ENCODE measurements around the gene CFAP100. TPM values are rescaled to one million over a fixed set of nuclear protein-coding genes. Genes with fewer than 3 reads are reported as not detected.
A peak's percentile ranks its signal among the peaks of the same experiment; 100 is the strongest.

CFAP100 gene
- total RNA-seq, 4 donors from 2014 or later = not detected

- no peaks in the 10 kb centered on the region for H3K27me3 ChIP-seq
- TF ChIP-seq EP300 (IDR thresholded peaks at IDR 0.05; ENCODE audit: low read depth) = no peak
- no peak for TF ChIP-seq POLR2A (IDR thresholded peaks at IDR 0.05)
- WGBS, 2 donors (ENCODE audit: low coverage in 1 of 2) = 90 to 100% methylated on average over 2 to 4 of the region's 4 CpGs
- in situ Hi-C loops (cut with MboI; ENCODE audit: low pct_ligation_motif_present in 1 of 4, low pct_unique_long_range_greater_than_20kb in 1 of 4, low sequenced_read_pairs in 3 of 4) = no loop called here
- no peak overlapping the region for H3K27ac ChIP-seq
- no peak overlapping the region for H3K4me3 ChIP-seq
- intact Hi-C loops (cut with DNase I; ENCODE audit: low total_unique reads) = no loop called here
- peaks cover 0 to 73% (median 35%) of the 10 kb centered on the region in 4 donors for H3K36me3 ChIP-seq
- no peaks in the 10 kb centered on the region for H3K4me1 ChIP-seq
- DNase-seq = no peak
- H3K9me3 ChIP-seq = no peaks in the 10 kb centered on the region
Measured at GRCh38 chr3:126464093-126464492, 69.4 kb downstream of the CFAP100 start.

GRCh38 chr3:126464494-126464893 is 69.8 kb downstream of the CFAP100 start:
- DNase-seq = no peak
- in situ Hi-C loops (cut with MboI; ENCODE audit: low pct_ligation_motif_present in 1 of 4, low pct_unique_long_range_greater_than_20kb in 1 of 4, low sequenced_read_pairs in 3 of 4) = no loop called here
- no peak overlapping the region for H3K27ac ChIP-seq
- no peak for TF ChIP-seq EP300 (IDR thresholded peaks at IDR 0.05; ENCODE audit: low read depth)
- WGBS, 2 donors (ENCODE audit: low coverage in 1 of 2) = 53 to 65% methylated on average over 3 to 4 of the region's 4 CpGs
- H3K4me3 ChIP-seq = no peak overlapping the region
- H3K4me1 ChIP-seq = no peaks in the 10 kb centered on the region
- H3K36me3 ChIP-seq = peaks cover 0 to 73% (median 35%) of the 10 kb centered on the region in 4 donors
- intact Hi-C loops (cut with DNase I; ENCODE audit: low total_unique reads) = no loop called here
- H3K9me3 ChIP-seq = no peaks in the 10 kb centered on the region
- H3K27me3 ChIP-seq = no peaks in the 10 kb centered on the region

- Histone ChIP-seq H3K4me3 (no peak overlapping the region), H3K27me3 (no peaks in the 10 kb centered on the region), H3K4me1 (no peaks in the 10 kb centered on the region), H3K36me3 (peaks cover 0 to 73% (median 35%) of the 10 kb centered on the region in 4 donors), H3K27ac (no peak overlapping the region), H3K9me3 (no peaks in the 10 kb centered on the region)
- intact Hi-C loops (cut with DNase I; ENCODE audit: low total_unique reads) (no loop called here), in situ Hi-C loops (cut with MboI; ENCODE audit: low pct_ligation_motif_present in 1 of 4, low pct_unique_long_range_greater_than_20kb in 1 of 4, low sequenced_read_pairs in 3 of 4) (no loop called here)
- WGBS, 2 donors (ENCODE audit: low coverage in 1 of 2) = 89% methylated on average over 11 of the region's 11 CpGs; no CpG with 5 or more reads in 1 of the 2 donors
- DNase-seq = no peak
- TF ChIP-seq EP300 (IDR thresholded peaks at IDR 0.05; ENCODE audit: low read depth) (no peak), POLR2A (IDR thresholded peaks at IDR 0.05) (no peak), POLR2AphosphoS5 (IDR thresholded peaks at IDR 0.05) (no peak), CTCF (IDR thresholded peaks at IDR 0.05) (no peak)
Measured at GRCh38 chr3:126464997-126465396, 70.3 kb downstream of the CFAP100 start.

GRCh38 chr3:126465928-126466544 is 71.3 kb downstream of the CFAP100 start:
- peak; percentile 32 for DNase-seq
- peaks cover 0 to 73% (median 34%) of the 10 kb centered on the region in 4 donors for H3K36me3 ChIP-seq
- H3K4me3 ChIP-seq = no peak overlapping the region
- H3K27me3 ChIP-seq = no peaks in the 10 kb centered on the region
- peaks cover 0 to under 1% (median 0%) of the 10 kb centered on the region in 4 donors for H3K4me1 ChIP-seq
- TF ChIP-seq EP300 (IDR thresholded peaks at IDR 0.05; ENCODE audit: low read depth) = no peak
- no peak for TF ChIP-seq POLR2A (IDR thresholded peaks at IDR 0.05)
- no peak for TF ChIP-seq CTCF (IDR thresholded peaks at IDR 0.05)
- TF ChIP-seq POLR2AphosphoS5 (IDR thresholded peaks at IDR 0.05) = no peak
- 84 to 89% methylated on average over 7 to 16 of the region's 16 CpGs for WGBS, 2 donors (ENCODE audit: low coverage in 1 of 2)
- no peaks in the 10 kb centered on the region for H3K9me3 ChIP-seq
- intact Hi-C loops (cut with DNase I; ENCODE audit: low total_unique reads) (loop anchor here (2.0 kb wide), 1 partner anchor 79 kb away; no protein-coding TSS in a partner anchor), in situ Hi-C loops (cut with MboI; ENCODE audit: low pct_ligation_motif_present in 1 of 4, low pct_unique_long_range_greater_than_20kb in 1 of 4, low sequenced_read_pairs in 3 of 4) (no loop called here)
- H3K27ac ChIP-seq = no peak overlapping the region

GRCh38 chr3:126466886-126467610 is 72.3 kb downstream of the CFAP100 start:
- TF ChIP-seq EP300 (IDR thresholded peaks at IDR 0.05; ENCODE audit: low read depth) (no peak), POLR2A (IDR thresholded peaks at IDR 0.05) (no peak), POLR2AphosphoS5 (IDR thresholded peaks at IDR 0.05) (no peak), CTCF (IDR thresholded peaks at IDR 0.05) (no peak)
- no peak overlapping the region for H3K4me3 ChIP-seq
- H3K27me3 ChIP-seq = no peaks in the 10 kb centered on the region
- H3K27ac ChIP-seq = no peak overlapping the region
- no peaks in the 10 kb centered on the region for H3K9me3 ChIP-seq
- intact Hi-C loops (cut with DNase I; ENCODE audit: low total_unique reads) (loop anchor here (2.0 kb wide), 1 partner anchor 78 kb away; no protein-coding TSS in a partner anchor), in situ Hi-C loops (cut with MboI; ENCODE audit: low pct_ligation_motif_present in 1 of 4, low pct_unique_long_range_greater_than_20kb in 1 of 4, low sequenced_read_pairs in 3 of 4) (no loop called here)
- DNase-seq = no peak
- peaks cover 0 to 66% (median 30%) of the 10 kb centered on the region in 4 donors for H3K36me3 ChIP-seq
- 60 to 84% methylated on average over 4 to 19 of the region's 19 CpGs for WGBS, 2 donors (ENCODE audit: low coverage in 1 of 2)
- peaks cover 3 to 11% (median 5%) of the 10 kb centered on the region in 4 donors for H3K4me1 ChIP-seq

All from transverse colon (tissue), 4 donors.